Liver (tissue), 9 donors: Measurements from ENCODE around the gene FRAS1. TPM values are rescaled to one million over a fixed set of nuclear protein-coding genes. Genes with fewer than 3 reads are reported as not detected.

Experiments
- DNase-seq: peaks from one replicate; pipeline ENCODE4 v3.0.0-alpha.2; 2017; ENCODE audit warnings: low spot score
- H3K27ac ChIP-seq, 2 donors: one replicate each; pipeline ENCODE4 v1.7.0; 2013; ENCODE audit warnings: inconsistent platforms in 2 of 2, low read length in 2 of 2, control low read depth in 1 of 2, low read depth in 1 of 2, mild to moderate bottlenecking in 1 of 2
- H3K27me3 ChIP-seq, 4 donors: one replicate each; pipeline versions ENCODE4 v1.6.1 to v1.7.0; 2013; ENCODE audit warnings: low read length in 3 of 4, inconsistent platforms in 1 of 4, mild to moderate bottlenecking in 1 of 4, moderate library complexity in 1 of 4; ENCODE audit not compliant: control insufficient read depth in 4 of 4, insufficient read depth in 4 of 4
- H3K36me3 ChIP-seq, 4 donors: one replicate each; pipeline versions ENCODE4 v1.6.1 to v1.7.0; 2013; ENCODE audit warnings: low read length in 3 of 4, mild to moderate bottlenecking in 3 of 4, low read depth in 1 of 4, moderate library complexity in 1 of 4; ENCODE audit not compliant: control insufficient read depth in 4 of 4, insufficient read depth in 3 of 4
- H3K4me1 ChIP-seq, 4 donors: one replicate each; pipeline versions ENCODE4 v1.6.1 to v1.7.0; 2013; ENCODE audit warnings: low read length in 3 of 4, mild to moderate bottlenecking in 3 of 4, moderate library complexity in 1 of 4; ENCODE audit not compliant: control insufficient read depth in 4 of 4, insufficient read depth in 4 of 4
- H3K4me3 ChIP-seq, 3 donors: one replicate each; pipeline versions ENCODE4 v1.6.1 to v1.7.0; 2013; ENCODE audit warnings: low read length in 3 of 3, control low read depth in 1 of 3, low read depth in 1 of 3, mild to moderate bottlenecking in 1 of 3
- H3K9ac ChIP-seq, 2 donors: one replicate each; pipeline ENCODE4 v1.7.0; 2013; ENCODE audit warnings: low read length in 2 of 2, mild to moderate bottlenecking in 2 of 2, moderate library complexity in 2 of 2, control low read depth in 1 of 2, low read depth in 1 of 2
- H3K9me3 ChIP-seq, 4 donors: one replicate each; pipeline versions ENCODE4 v1.6.1 to v1.7.0; 2013; ENCODE audit warnings: low read length in 3 of 4; ENCODE audit not compliant: control insufficient read depth in 4 of 4
- ATF3 ChIP-seq: IDR thresholded peaks from 2 replicates; pipeline ENCODE4 v1.6.1; 2016; ENCODE audit warnings: antibody characterized with exemption
- CTCF ChIP-seq: fragments of 150-350 bp; IDR thresholded peaks from 2 replicates; pipeline ENCODE4 v1.5.1; 2017; ENCODE audit warnings: improper control_type of control experiment, low read depth, low read length; ENCODE audit not compliant: missing input control
- EGR1 ChIP-seq, 2 donors: IDR thresholded peaks; 2 replicates each; pipeline ENCODE4 v1.6.1; 2016 to 2018; ENCODE audit warnings: antibody characterized with exemption in 2 of 2, low read depth in 2 of 2
- FOXA1 ChIP-seq: IDR thresholded peaks from 2 replicates; pipeline ENCODE4 v1.6.1; 2016; ENCODE audit warnings: antibody characterized with exemption
- FOXA2 ChIP-seq: IDR thresholded peaks from 2 replicates; pipeline ENCODE4 v1.6.1; 2016; ENCODE audit warnings: antibody characterized with exemption
- GABPA ChIP-seq, 2 donors: IDR thresholded peaks in 1 of 2; conservative IDR thresholded peaks in 1 of 2; 2 replicates each; pipeline ENCODE4 v1.6.1; 2016; ENCODE audit warnings: antibody characterized with exemption in 2 of 2, mild to moderate bottlenecking in 1 of 2, moderate library complexity in 1 of 2
- HNF4A ChIP-seq, 2 donors: conservative IDR thresholded peaks; 2 replicates each; pipeline ENCODE4 v1.6.1; 2016; ENCODE audit warnings: antibody characterized with exemption in 2 of 2, mild to moderate bottlenecking in 2 of 2
- HNF4G ChIP-seq: IDR thresholded peaks from 2 replicates; pipeline ENCODE4 v1.6.1; 2016; ENCODE audit warnings: antibody characterized with exemption
- JUND ChIP-seq, 2 donors: IDR thresholded peaks; 2 replicates each; pipeline ENCODE4 v1.6.1; 2016; ENCODE audit warnings: antibody characterized with exemption in 2 of 2
- MAX ChIP-seq: IDR thresholded peaks from 2 replicates; pipeline ENCODE4 v1.6.1; 2016; ENCODE audit warnings: antibody characterized with exemption
- NR2F2 ChIP-seq: IDR thresholded peaks from 2 replicates; pipeline ENCODE4 v1.6.1; 2016; ENCODE audit warnings: antibody characterized with exemption
- RAD21 ChIP-seq, 2 donors: IDR thresholded peaks; 2 replicates each; pipeline ENCODE4 v1.6.1; 2016; ENCODE audit warnings: antibody characterized with exemption in 2 of 2, mild to moderate bottlenecking in 2 of 2
- REST ChIP-seq: IDR thresholded peaks from 2 replicates; pipeline ENCODE4 v1.6.1; 2016; ENCODE audit warnings: antibody characterized with exemption, mild to moderate bottlenecking
- RXRA ChIP-seq, 2 donors: IDR thresholded peaks; 2 replicates each; pipeline ENCODE4 v1.6.1; 2017 to 2018; ENCODE audit warnings: antibody characterized with exemption in 2 of 2, mild to moderate bottlenecking in 1 of 2
- SP1 ChIP-seq: IDR thresholded peaks from 2 replicates; pipeline ENCODE4 v1.6.1; 2018; ENCODE audit warnings: antibody characterized with exemption, mild to moderate bottlenecking
- YY1 ChIP-seq: IDR thresholded peaks from 2 replicates; pipeline ENCODE4 v1.6.1; 2016; ENCODE audit warnings: antibody characterized with exemption, mild to moderate bottlenecking
- ZBTB33 ChIP-seq: IDR thresholded peaks from 2 replicates; pipeline ENCODE4 v1.6.1; 2016; ENCODE audit warnings: antibody characterized with exemption
- WGBS: extraction: QIAGEN DNeasy Blood & Tissue Kit; methylation state at CpG from one replicate; pipeline ENCODE4 v1.1.7; 2013; 5-methylcytosine and 5-hydroxymethylcytosine counted together
- polyA plus RNA-seq, 2 donors: library from polyadenylated mRNA; stranded (reverse) in 1 of 2; unstranded in 1 of 2; fragments of 200-250 nt in 1 of 2; fragments of >200 nt in 1 of 2; fragmentation: Nextera tagmentation in 1 of 2; extraction: Ambion mirVana in 1 of 2; gene quantifications; one replicate each; pipeline versions ENCODE4 v1.2.1 to v1.2.3, GENCODE V29; 2013 to 2015
- total RNA-seq, 2 donors: library from RNA; depleted of rRNA; stranded (reverse); fragments of >200 nt; gene quantifications; one replicate each; pipeline ENCODE4 v1.2.3, GENCODE V29; 2014
- donor health status: healthy.
- donor health status: healthy.
- donor health status: healthy.
- donor health status: healthy.
- donor health status: healthy.

The FRAS1 gene
- total and polyA plus RNA-seq, 4 donors = 0.08 to 6.0 (median 1.1) TPM

GRCh38 chr4:78065508-78066192 lies 8.5 kb downstream of the FRAS1 start:
- no peak for TF ChIP-seq RAD21 (IDR thresholded peaks at IDR 0.05)
- no peak for TF ChIP-seq NR2F2
- no peak for TF ChIP-seq EGR1 (IDR thresholded peaks at IDR 0.05; ENCODE audit: low read depth in 2 of 2)
- TF ChIP-seq JUND (IDR thresholded peaks at IDR 0.05) = no peak
- no peak for TF ChIP-seq HNF4A (conservative IDR thresholded peaks at IDR 0.05)
- no peak for TF ChIP-seq REST
- TF ChIP-seq GABPA (IDR thresholded peaks at IDR 0.05 in 1 of 2, conservative IDR thresholded peaks at IDR 0.05 in 1 of 2) = no peak
- no peak for TF ChIP-seq CTCF
- no peak for TF ChIP-seq RXRA (IDR thresholded peaks at IDR 0.05)
- no peak for TF ChIP-seq ATF3
- no peak for TF ChIP-seq YY1
- no peak for TF ChIP-seq SP1
- no peak for TF ChIP-seq ZBTB33
- TF ChIP-seq FOXA2 = no peak
- no peak for TF ChIP-seq MAX
- no peak for TF ChIP-seq HNF4G
- no peak for TF ChIP-seq FOXA1
- no peaks in the 10 kb centered on the region for H3K9me3 ChIP-seq
- H3K27ac ChIP-seq = no peak overlapping the region
- no peaks in the 10 kb centered on the region for H3K36me3 ChIP-seq
- no peak overlapping the region for H3K4me3 ChIP-seq
- no peak for DNase-seq
- no peaks in the 10 kb centered on the region for H3K4me1 ChIP-seq
- no peak overlapping the region for H3K9ac ChIP-seq
- WGBS = 57% methylated on average over 4 of the region's 4 CpGs
- peaks cover 0 to 7% (median 1%) of the 10 kb centered on the region in 4 donors for H3K27me3 ChIP-seq
